ENCODE results near the gene CDC14A.

DNA sequence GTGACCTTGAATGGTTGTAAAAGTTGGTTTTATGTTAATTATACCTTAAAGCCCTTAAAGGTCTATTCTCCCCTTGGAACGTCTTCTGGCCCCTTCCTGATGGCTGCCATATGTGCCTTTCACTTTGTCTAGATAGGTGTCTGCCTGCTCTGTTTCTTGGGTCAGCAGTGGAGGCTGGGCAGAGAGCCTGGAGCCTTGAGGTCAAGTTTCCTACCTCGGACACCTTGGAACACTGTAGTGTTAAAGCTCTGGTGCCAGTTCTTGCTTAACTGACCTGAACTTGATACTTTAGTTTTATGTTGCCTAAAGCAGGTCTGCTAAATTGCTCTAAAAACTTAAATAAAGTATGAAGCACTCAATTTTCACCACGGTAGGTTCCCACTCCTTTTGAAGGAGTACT lies 86.5 kb downstream of the CDC14A start:
- TF ChIP-seq, protein P1, sequence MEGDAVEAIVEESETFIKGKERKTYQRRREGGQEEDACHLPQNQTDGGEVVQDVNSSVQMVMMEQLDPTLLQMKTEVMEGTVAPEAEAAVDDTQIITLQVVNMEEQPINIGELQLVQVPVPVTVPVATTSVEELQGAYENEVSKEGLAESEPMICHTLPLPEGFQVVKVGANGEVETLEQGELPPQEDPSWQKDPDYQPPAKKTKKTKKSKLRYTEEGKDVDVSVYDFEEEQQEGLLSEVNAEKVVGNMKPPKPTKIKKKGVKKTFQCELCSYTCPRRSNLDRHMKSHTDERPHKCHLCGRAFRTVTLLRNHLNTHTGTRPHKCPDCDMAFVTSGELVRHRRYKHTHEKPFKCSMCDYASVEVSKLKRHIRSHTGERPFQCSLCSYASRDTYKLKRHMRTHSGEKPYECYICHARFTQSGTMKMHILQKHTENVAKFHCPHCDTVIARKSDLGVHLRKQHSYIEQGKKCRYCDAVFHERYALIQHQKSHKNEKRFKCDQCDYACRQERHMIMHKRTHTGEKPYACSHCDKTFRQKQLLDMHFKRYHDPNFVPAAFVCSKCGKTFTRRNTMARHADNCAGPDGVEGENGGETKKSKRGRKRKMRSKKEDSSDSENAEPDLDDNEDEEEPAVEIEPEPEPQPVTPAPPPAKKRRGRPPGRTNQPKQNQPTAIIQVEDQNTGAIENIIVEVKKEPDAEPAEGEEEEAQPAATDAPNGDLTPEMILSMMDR (IDR thresholded peaks at IDR 0.05), result no peak
- no peak for TF ChIP-seq POLR2AphosphoS5 (IDR thresholded peaks at IDR 0.05; ENCODE audit: low read depth, low read length)
- no peak for TF ChIP-seq SIN3A (IDR thresholded peaks at IDR 0.05; ENCODE audit: borderline replicate concordance, insufficient read depth, low read depth, low read length)
- TF ChIP-seq TCF7L2 (IDR thresholded peaks at IDR 0.05; ENCODE audit: low read depth, low read length), result no peak
- TF ChIP-seq, protein P2, sequence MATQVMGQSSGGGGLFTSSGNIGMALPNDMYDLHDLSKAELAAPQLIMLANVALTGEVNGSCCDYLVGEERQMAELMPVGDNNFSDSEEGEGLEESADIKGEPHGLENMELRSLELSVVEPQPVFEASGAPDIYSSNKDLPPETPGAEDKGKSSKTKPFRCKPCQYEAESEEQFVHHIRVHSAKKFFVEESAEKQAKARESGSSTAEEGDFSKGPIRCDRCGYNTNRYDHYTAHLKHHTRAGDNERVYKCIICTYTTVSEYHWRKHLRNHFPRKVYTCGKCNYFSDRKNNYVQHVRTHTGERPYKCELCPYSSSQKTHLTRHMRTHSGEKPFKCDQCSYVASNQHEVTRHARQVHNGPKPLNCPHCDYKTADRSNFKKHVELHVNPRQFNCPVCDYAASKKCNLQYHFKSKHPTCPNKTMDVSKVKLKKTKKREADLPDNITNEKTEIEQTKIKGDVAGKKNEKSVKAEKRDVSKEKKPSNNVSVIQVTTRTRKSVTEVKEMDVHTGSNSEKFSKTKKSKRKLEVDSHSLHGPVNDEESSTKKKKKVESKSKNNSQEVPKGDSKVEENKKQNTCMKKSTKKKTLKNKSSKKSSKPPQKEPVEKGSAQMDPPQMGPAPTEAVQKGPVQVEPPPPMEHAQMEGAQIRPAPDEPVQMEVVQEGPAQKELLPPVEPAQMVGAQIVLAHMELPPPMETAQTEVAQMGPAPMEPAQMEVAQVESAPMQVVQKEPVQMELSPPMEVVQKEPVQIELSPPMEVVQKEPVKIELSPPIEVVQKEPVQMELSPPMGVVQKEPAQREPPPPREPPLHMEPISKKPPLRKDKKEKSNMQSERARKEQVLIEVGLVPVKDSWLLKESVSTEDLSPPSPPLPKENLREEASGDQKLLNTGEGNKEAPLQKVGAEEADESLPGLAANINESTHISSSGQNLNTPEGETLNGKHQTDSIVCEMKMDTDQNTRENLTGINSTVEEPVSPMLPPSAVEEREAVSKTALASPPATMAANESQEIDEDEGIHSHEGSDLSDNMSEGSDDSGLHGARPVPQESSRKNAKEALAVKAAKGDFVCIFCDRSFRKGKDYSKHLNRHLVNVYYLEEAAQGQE (IDR thresholded peaks at IDR 0.05; ENCODE audit: insufficient read depth in 1 of 2, low read depth in 2 of 2, low read length in 1 of 2), result no peak
